GM12891 (cell line): ENCODE measurements around the gene CLEC9A.

Source experiments
- POLR2A ChIP-seq: IDR thresholded peaks from 2 replicates; pipeline ENCODE4 v1.6.1; 2011; ENCODE audit warnings: low read depth, low read length, control low read depth
- POLR2AphosphoS5 ChIP-seq: IDR thresholded peaks from 2 replicates; pipeline ENCODE4 v1.6.1; 2011; ENCODE audit warnings: low read depth, low read length, control low read depth
- SPI1 ChIP-seq: IDR thresholded peaks from 2 replicates; pipeline ENCODE4 v1.6.1; 2011; ENCODE audit warnings: low read depth, low read length, control low read depth
- TAF1 ChIP-seq: IDR thresholded peaks from 2 replicates; pipeline ENCODE4 v1.6.1; 2011; ENCODE audit warnings: low read depth, low read length, control low read depth

DNA sequence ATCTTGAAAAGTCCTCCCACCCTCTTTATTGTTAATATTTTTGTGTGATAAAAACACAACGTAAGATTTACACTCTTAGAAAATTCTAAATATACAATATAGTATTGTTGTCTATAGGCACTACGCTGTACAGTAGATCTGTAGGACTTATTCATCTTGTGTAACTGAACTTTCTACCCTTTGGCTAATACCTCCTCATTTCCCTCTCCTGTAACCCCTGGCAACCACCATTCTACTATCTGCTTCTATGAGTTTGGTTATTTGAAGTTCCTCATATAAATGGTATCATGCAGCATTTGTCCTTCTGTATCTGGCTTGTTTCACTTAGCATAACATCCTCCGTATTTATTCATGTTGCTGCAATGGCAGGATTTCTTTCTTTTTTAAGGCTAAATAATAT is 5.2 kb upstream of the CLEC9A start:
- TF ChIP-seq POLR2A (no peak), POLR2AphosphoS5 (no peak), TAF1 (no peak), SPI1 (no peak)
